Suprapubic skin (tissue), 3 donors: Measurements from ENCODE around the gene CENPX.

Experiments used
- CTCF ChIP-seq, 2 donors: fragments of 200-600 bp in 1 of 2; fragments of 450-650 bp in 1 of 2; sonication (generic) in 1 of 2; IDR thresholded peaks; one replicate each; pipeline ENCODE4 v1.5.1; 2016 to 2019; ENCODE audit warnings: antibody characterized with exemption in 2 of 2, mild to moderate bottlenecking in 1 of 2, moderate library complexity in 1 of 2
- EP300 ChIP-seq: sonication (generic); formaldehyde crosslinking; IDR thresholded peaks from one replicate; pipeline ENCODE4 v1.6.1; 2017; ENCODE audit warnings: antibody characterized with exemption
- POLR2A ChIP-seq, 2 donors: fragments of 450-650 bp; IDR thresholded peaks; one replicate each; pipeline ENCODE4 v1.6.1; 2017; ENCODE audit warnings: antibody characterized with exemption in 2 of 2, mild to moderate bottlenecking in 2 of 2, moderate library complexity in 2 of 2

GRCh38 chr17:82062076-82062983, 39.7 kb upstream of the CENPX start:
- TF ChIP-seq CTCF (IDR thresholded peaks at IDR 0.05) (no peak), POLR2A (IDR thresholded peaks at IDR 0.05) (no peak), EP300 (no peak)
